Measurements from ENCODE around the gene VWA8.

VWA8 gene

GRCh38 chr13:41651413-41652058 is 309.4 kb downstream of the VWA8 start:
- no peak for TF ChIP-seq CTCF (IDR thresholded peaks at IDR 0.05)

- no peak for TF ChIP-seq CTCF (IDR thresholded peaks at IDR 0.05)
Observed at GRCh38 chr13:41650706-41651105, 310.2 kb downstream of the VWA8 start.

GRCh38 chr13:41649659-41650058 is 311.2 kb downstream of the VWA8 start:
- no peak for TF ChIP-seq CTCF (IDR thresholded peaks at IDR 0.05)

GRCh38 chr13:41648314-41648935 is 312.5 kb downstream of the VWA8 start:
- no peak for TF ChIP-seq CTCF (IDR thresholded peaks at IDR 0.05)

GRCh38 chr13:41645331-41645730 is 315.6 kb downstream of the VWA8 start:
- no peak for TF ChIP-seq CTCF (IDR thresholded peaks at IDR 0.05)

GRCh38 chr13:41644742-41645141 is 316.2 kb downstream of the VWA8 start:
- TF ChIP-seq CTCF (IDR thresholded peaks at IDR 0.05), result no peak

- no peak for TF ChIP-seq CTCF (IDR thresholded peaks at IDR 0.05)
Observed at GRCh38 chr13:41643507-41643906, 317.4 kb downstream of the VWA8 start.
